ENCODE data around the gene LMNTD1.

DNA sequence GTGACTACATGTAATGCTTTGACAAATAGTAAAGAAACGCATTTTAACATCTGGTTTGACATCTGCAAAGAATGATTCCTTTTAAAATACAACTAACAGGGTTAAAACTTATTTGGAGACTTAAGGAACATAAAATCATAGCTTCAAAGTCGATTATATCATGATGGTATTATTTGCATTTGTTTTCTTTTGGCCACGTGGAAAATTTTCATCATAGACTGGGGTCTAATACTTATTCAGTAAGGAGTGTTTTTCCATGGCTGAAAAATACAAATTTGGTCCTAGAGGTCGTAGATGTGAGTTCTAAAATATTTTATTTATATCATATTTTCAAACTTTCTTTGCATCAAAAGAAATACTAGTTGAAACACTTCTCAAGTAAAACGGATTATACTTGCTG is 31.5 kb upstream of the LMNTD1 start:
- TF ChIP-seq EZH2 (IDR thresholded peaks at IDR 0.05; ENCODE audit: insufficient read depth, low read length) = no peak
- TF ChIP-seq, protein P1, sequence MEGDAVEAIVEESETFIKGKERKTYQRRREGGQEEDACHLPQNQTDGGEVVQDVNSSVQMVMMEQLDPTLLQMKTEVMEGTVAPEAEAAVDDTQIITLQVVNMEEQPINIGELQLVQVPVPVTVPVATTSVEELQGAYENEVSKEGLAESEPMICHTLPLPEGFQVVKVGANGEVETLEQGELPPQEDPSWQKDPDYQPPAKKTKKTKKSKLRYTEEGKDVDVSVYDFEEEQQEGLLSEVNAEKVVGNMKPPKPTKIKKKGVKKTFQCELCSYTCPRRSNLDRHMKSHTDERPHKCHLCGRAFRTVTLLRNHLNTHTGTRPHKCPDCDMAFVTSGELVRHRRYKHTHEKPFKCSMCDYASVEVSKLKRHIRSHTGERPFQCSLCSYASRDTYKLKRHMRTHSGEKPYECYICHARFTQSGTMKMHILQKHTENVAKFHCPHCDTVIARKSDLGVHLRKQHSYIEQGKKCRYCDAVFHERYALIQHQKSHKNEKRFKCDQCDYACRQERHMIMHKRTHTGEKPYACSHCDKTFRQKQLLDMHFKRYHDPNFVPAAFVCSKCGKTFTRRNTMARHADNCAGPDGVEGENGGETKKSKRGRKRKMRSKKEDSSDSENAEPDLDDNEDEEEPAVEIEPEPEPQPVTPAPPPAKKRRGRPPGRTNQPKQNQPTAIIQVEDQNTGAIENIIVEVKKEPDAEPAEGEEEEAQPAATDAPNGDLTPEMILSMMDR (IDR thresholded peaks at IDR 0.05; ENCODE audit: insufficient read depth, low read depth, low read length) = no peak
